Activated gamma-delta T cell treated with Interleukin-2 at 50 U/mL for 16 hours (primary cell): ENCODE measurements around the gene TGM6.

Experiments used
- DNase-seq: peaks from one replicate; pipeline ENCODE4 v3.0.0-alpha.2; 2020

The TGM6 gene

GRCh38 chr20:2365091-2365490, 15.6 kb upstream of the TGM6 start:
- no peak for DNase-seq

- no peak for DNase-seq
Observed at GRCh38 chr20:2365666-2366065, 15.0 kb upstream of the TGM6 start.

- no peak for DNase-seq
Observed at GRCh38 chr20:2368621-2369020, 12.1 kb upstream of the TGM6 start.

GRCh38 chr20:2373098-2373497, 7.6 kb upstream of the TGM6 start:
- DNase-seq = no peak

- DNase-seq = no peak
Observed at GRCh38 chr20:2374346-2375125, 6.2 kb upstream of the TGM6 start.

- no peak for DNase-seq
Observed at GRCh38 chr20:2378893-2379292, 1.8 kb upstream of the TGM6 start.

GRCh38 chr20:2379511-2380229, 1.0 kb upstream of the TGM6 start:
- DNase-seq = no peak

- no peak for DNase-seq
Observed at GRCh38 chr20:2381303-2381702, 602 bp downstream of the TGM6 start.

GRCh38 chr20:2382833-2383232, 2.1 kb downstream of the TGM6 start:
- no peak for DNase-seq

- DNase-seq = no peak
Observed at GRCh38 chr20:2385026-2385425, 4.3 kb downstream of the TGM6 start.

- no peak for DNase-seq
Observed at GRCh38 chr20:2385496-2385895, 4.8 kb downstream of the TGM6 start.

GRCh38 chr20:2386516-2387179, 5.9 kb downstream of the TGM6 start:
- DNase-seq = no peak

- DNase-seq = no peak
Observed at GRCh38 chr20:2387180-2387577, 6.5 kb downstream of the TGM6 start.

GRCh38 chr20:2387580-2387979, 6.9 kb downstream of the TGM6 start:
- DNase-seq = no peak

- no peak for DNase-seq
Observed at GRCh38 chr20:2390951-2391675, 10.4 kb downstream of the TGM6 start.

GRCh38 chr20:2394411-2395055, 13.8 kb downstream of the TGM6 start:
- DNase-seq = no peak

- no peak for DNase-seq
Observed at GRCh38 chr20:2395136-2395535, 14.4 kb downstream of the TGM6 start.

GRCh38 chr20:2396241-2396814, 15.6 kb downstream of the TGM6 start:
- no peak for DNase-seq

GRCh38 chr20:2397091-2397490, 16.4 kb downstream of the TGM6 start:
- DNase-seq = no peak

- no peak for DNase-seq
Observed at GRCh38 chr20:2397595-2398145, 17.0 kb downstream of the TGM6 start.

GRCh38 chr20:2398449-2398848, 17.7 kb downstream of the TGM6 start:
- DNase-seq = no peak

GRCh38 chr20:2399390-2399789, 18.7 kb downstream of the TGM6 start:
- DNase-seq = no peak
